Mesodermal cell (in vitro differentiated cells): ENCODE measurements around the gene RRP7A.
"Not testable (repeated sequence)": the region's sequence is repeated elsewhere in the genome, so short reads cannot be mapped to it uniquely, and the experiment has no call there.

ENCODE experiments used
- H3K27ac ChIP-seq: 2 replicates; pipeline ENCODE4 v1.7.0; 2013; ENCODE audit warnings: mild to moderate bottlenecking, low read depth, low read length, moderate library complexity; ENCODE audit not compliant: severe bottlenecking
- H3K36me3 ChIP-seq: 2 replicates; pipeline ENCODE4 v1.7.1; 2013; ENCODE audit warnings: mild to moderate bottlenecking, low read length, moderate library complexity; ENCODE audit not compliant: control insufficient read depth, insufficient read depth
- H3K4me1 ChIP-seq: one replicate; pipeline ENCODE4 v1.7.1; 2013; ENCODE audit warnings: mild to moderate bottlenecking, low read length; ENCODE audit not compliant: insufficient read depth, control insufficient read depth, poor library complexity, severe bottlenecking
- H3K4me3 ChIP-seq: 2 replicates; pipeline ENCODE4 v1.7.0; 2013; ENCODE audit warnings: low read length, control low read depth, mild to moderate bottlenecking; ENCODE audit not compliant: insufficient read depth, poor library complexity, severe bottlenecking; ENCODE audit errors: extremely low read depth
- H3K9me3 ChIP-seq: 2 replicates; pipeline ENCODE4 v1.7.1; 2013; ENCODE audit warnings: mild to moderate bottlenecking, low read length, moderate library complexity; ENCODE audit not compliant: control insufficient read depth
- WGBS, 2 experiments: methylation state at CpG; one replicate each; pipeline ENCODE4 v1.1.5; 2013; ENCODE audit warnings: missing lambda C conversion rate in 2 of 2; ENCODE audit not compliant: insufficient coverage in 2 of 2; 5-methylcytosine and 5-hydroxymethylcytosine counted together

RRP7A gene

DNA sequence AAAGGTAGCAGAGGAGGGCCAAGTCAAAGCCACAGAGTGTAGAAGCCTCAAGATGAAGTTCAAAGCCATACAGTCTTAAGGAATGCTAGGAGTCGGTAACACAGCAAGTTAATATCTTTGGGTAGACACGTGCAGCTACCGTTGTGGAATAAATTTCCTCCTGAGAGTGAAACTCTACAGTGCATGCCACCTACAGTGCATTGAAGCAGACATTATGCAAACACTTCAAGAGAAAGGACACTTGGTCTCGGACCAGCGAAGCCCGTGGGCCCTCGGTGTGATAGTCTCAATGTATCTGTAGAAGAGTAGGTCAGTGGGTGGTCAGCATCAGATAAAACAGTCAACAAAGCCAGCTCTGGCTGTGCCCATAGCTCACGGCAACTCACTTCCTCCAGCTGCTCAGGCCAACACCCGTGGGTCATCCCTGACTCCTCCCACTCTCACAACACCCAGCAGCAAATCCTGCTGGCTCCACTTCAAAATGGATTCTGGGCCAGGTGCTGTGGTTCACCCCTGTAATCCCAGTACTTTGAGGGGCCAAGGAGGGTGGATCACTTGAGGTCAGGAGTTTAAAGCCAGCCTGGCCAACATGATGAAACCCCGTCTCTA is 24.0 kb downstream of the RRP7A start:
- 80 to 83% methylated on average over 1 to 3 of the region's 10 CpGs for WGBS, 2 experiments
- H3K36me3 ChIP-seq, H3K4me1 ChIP-seq: not testable (repeated sequence)

DNA sequence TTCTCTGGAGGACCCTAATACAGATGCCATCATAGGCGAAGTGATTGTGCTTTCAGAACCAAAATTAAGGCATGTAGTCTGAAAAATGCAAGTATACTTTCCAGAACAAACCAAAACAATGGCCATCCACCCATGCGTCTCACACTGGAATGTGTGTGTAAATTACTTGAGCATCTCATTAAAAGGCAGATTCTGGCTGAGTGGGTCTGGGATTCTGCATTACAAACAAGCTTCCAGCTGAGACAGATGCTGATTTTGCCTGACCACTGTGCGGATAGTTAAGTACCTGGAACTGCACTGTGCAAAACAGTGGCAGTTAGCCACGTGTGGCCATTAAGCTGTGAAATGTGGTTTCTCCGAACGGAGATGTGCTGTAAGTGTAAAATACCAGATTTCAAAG is 26.2 kb downstream of the RRP7A start:
- WGBS, 2 experiments: 77% methylated on average over 5 of the region's 6 CpGs
- no peak overlapping the region for H3K27ac ChIP-seq
- H3K4me3 ChIP-seq: no peak overlapping the region
- no peaks in the 10 kb centered on the region for H3K9me3 ChIP-seq
- no peaks in the 10 kb centered on the region for H3K4me1 ChIP-seq
- H3K36me3 ChIP-seq: no peaks in the 10 kb centered on the region

More for the DNA sequence above, 24.0 kb downstream of the RRP7A start:
- H3K9me3 ChIP-seq, H3K4me3 ChIP-seq, H3K27ac ChIP-seq: not testable (repeated sequence)

DNA sequence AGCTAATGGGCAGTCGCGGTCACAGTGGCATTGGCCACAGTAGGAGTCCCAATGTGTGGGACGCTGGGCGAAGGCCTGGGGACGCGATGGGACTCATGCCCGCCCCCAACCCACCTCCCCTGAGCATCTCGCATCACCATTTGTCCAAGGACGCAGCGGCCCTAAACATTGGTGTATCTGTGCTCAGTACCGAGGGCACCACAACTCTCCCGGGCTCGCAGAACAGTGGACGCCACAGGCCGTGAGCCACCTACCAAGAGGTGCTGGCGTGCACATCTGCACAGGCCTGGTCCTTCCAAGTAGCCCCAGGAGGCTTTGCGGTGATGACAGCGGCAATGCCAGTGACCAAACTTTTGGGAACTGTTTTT is 27.3 kb downstream of the RRP7A start:
- WGBS, 2 experiments: 96% methylated on average over 18 of the region's 18 CpGs

DNA sequence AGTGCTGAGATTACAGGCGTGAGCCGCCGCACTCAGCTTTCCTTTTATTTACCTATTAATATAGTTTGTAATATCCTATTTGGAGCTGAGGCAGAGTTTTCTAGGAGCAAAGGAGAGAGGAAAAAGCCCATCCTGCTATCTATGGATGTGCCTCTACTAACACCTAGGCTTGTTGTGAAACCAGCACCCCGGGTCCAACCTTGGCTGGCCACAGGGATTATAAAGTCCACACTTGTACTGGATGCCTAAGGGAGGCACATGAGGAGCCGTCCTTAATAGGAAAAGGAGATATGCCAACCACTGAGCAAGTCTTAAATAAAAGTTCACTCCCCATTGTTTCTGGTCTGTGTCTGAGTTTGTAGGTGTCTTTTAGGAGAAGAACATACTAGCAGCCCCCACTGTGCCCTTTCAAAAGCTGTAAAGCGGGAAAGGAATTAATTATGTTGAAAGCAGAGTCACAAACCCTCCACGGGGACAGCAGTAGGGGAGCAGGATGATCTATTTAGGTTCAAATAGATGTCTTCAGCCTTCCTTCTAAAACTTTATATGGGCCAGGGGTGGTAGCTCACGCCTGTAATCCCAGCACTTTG is 29.3 kb downstream of the RRP7A start:
- Histone ChIP-seq H3K36me3 (no peaks in the 10 kb centered on the region), H3K9me3 (no peaks in the 10 kb centered on the region), H3K4me1 (no peaks in the 10 kb centered on the region), H3K27ac (no peak overlapping the region), H3K4me3 (no peak overlapping the region)
- 20 to 36% methylated on average over 1 to 2 of the region's 8 CpGs for WGBS, 2 experiments

More for the DNA sequence above, 27.3 kb downstream of the RRP7A start:
- Histone ChIP-seq H3K27ac (no peak overlapping the region), H3K9me3 (no peaks in the 10 kb centered on the region), H3K4me3 (no peak overlapping the region), H3K4me1 (no peaks in the 10 kb centered on the region), H3K36me3 (no peaks in the 10 kb centered on the region)

DNA sequence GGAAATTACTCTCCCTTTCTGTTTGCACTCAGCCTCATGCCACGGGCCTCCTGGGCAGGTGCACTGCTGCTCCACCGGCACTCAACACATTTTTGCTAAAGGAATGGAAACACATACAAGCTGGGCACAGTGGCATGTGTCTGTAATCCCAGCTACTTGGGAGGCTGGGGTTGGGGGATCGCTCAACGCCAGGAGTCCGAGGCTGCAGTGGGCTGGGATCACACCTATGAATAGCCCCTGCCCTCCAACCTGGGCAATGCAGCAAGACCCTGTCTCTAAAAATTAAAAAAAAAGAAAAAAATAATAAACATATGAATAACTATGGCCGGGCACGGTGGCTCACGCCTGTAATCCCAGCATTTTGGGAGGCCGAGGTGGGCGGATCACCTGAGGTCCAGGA is 30.6 kb downstream of the RRP7A start:
- Histone ChIP-seq H3K36me3 (no peaks in the 10 kb centered on the region), H3K4me3 (no peak overlapping the region), H3K4me1 (no peaks in the 10 kb centered on the region), H3K9me3 (no peaks in the 10 kb centered on the region), H3K27ac (no peak overlapping the region)
- 93 to 98% methylated on average over 5 to 10 of the region's 10 CpGs for WGBS, 2 experiments

DNA sequence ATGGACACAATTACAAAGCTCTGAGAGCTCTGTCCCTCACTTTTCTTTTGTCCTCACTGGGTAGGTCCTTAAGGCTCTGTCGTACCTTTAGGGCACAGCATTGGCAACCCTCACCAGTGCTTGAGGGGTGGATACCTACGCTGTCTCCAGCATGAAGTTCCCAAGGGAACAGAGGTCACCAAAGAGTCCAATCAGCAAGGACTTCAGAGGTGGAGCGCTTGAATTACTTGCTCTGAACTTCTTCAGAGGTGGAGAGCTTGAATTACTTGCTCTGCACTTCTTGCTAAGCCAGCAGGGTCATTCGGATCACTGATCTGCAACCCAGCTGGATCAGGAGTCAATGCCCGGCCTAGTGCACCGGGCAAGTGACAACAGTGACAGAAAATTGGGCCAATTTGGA is 35.1 kb downstream of the RRP7A start:
- Histone ChIP-seq H3K4me1 (no peaks in the 10 kb centered on the region), H3K9me3 (no peaks in the 10 kb centered on the region), H3K27ac (no peak overlapping the region), H3K36me3 (no peaks in the 10 kb centered on the region), H3K4me3 (no peak overlapping the region)
- 86 to 95% methylated on average over 6 of the region's 6 CpGs for WGBS, 2 experiments

DNA sequence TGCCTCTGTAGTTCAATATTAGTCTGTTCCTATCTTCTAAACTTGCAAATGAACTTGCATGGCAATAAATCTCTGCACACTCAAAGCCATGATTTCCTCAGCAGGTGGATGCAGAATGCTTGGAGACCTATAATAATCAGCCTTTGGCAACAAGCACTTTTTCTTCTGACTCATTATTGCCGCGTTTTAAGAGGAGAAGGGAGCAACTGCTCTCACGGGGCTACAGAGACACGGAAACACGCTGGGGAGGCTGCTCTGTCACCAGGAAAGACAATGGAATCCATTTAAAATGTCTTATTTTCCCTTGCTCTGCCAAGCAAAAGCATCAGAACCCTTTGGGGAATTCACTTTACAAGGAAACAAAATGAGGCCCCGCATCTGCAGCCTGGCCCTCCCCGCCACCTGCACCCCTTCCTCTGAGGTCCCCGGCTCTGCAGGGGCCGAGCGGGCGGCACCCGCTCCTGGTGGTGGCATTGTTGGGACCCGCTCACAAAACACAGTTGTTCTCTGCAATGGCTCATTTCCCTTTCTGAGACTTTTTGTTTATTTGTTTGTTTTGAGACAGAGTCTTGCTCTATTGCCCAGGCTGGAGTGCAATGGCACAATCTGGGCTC is 35.9 kb downstream of the RRP7A start:
- H3K36me3 ChIP-seq, H3K4me3 ChIP-seq, H3K27ac ChIP-seq, H3K9me3 ChIP-seq, H3K4me1 ChIP-seq: not testable (repeated sequence)
- no CpG with 5 or more reads among the region's 13 CpGs for WGBS, 2 experiments

DNA sequence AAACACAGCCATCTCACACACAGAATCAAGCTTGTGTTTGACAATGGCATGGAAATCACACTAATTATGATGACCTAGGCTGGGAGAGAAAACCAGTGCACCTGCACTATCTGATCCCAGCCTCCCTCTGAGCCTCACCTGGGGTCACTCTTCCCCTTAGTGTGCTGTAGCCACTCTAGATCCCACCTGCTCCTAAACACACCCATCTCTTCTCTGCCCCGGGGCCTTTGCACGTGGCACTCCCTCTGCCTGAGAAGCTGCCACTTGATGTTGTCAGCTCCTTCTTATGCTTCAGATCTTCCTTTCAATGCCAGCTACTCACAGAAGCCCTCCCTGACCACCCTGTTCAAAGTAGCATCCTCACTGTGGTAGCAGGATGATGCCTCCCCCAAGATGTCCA is 44.5 kb downstream of the RRP7A start:
- Histone ChIP-seq H3K27ac (no peak overlapping the region), H3K36me3 (no peaks in the 10 kb centered on the region), H3K4me3 (no peak overlapping the region), H3K4me1 (no peaks in the 10 kb centered on the region), H3K9me3 (no peaks in the 10 kb centered on the region)
- 71 to 88% methylated on average over 2 of the region's 2 CpGs for WGBS, 2 experiments

DNA sequence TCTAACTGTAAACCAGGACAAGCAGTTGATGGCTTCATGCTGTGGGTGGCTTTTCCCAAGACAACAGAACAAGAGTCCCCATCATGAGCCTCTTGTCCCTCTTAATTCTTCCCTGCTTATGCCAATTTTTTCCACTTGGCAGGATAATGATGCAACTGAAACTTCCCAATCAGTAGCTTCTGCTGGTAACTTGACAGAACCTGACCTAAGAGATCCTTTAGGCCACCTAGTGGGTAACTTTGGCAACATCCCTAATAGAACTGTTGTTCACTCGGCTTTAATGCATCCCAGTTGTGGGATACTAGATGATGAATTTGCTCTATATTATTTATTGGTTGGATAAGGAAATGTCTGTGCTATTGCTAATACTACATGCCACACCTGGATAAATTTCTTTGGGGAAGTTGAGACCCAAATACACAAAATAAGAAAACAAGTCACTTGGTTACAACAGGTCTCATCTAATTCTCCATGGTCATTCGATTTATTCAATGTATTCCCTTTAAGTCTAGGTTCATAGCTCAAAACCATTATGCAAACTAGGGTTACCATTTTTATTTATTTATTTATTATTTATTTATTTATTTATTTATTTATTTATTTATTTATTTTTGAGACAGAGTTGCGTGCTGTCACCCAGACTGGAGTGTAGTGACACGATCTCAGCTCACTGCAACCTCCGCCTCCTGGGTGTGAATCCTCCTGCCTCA is 46.0 kb downstream of the RRP7A start:
- H3K27ac ChIP-seq: no peak overlapping the region
- no peak overlapping the region for H3K4me3 ChIP-seq
- WGBS, 2 experiments: 83% methylated on average over 1 of the region's 5 CpGs; no CpG with 5 or more reads in 1 of the 2 experiments
- no peaks in the 10 kb centered on the region for H3K9me3 ChIP-seq
- no peaks in the 10 kb centered on the region for H3K4me1 ChIP-seq
- H3K36me3 ChIP-seq: no peaks in the 10 kb centered on the region

DNA sequence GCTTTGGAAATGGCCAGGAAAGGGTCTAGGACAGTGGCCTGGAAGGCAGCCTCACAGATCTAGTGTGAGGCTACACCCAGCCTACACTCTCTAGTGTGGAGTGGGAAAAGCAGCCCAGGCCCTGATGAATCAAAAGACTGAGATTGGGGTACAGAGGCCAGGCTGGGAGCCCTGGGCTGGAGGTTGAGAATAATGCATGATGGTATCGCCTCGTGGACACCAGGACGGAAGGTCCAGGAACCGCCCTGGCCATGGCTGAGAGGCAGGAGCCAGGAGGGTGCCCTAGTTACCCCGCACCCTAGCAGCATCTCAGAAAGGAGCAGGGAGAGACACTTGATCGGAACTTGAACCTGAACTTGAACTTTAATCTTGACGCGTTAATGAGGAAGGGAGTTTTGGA is 46.9 kb downstream of the RRP7A start:
- Histone ChIP-seq H3K4me3 (no peak overlapping the region), H3K27ac (no peak overlapping the region), H3K9me3 (no peaks in the 10 kb centered on the region), H3K36me3 (no peaks in the 10 kb centered on the region), H3K4me1 (no peaks in the 10 kb centered on the region)
- WGBS, 2 experiments: 94 to 95% methylated on average over 8 of the region's 8 CpGs

DNA sequence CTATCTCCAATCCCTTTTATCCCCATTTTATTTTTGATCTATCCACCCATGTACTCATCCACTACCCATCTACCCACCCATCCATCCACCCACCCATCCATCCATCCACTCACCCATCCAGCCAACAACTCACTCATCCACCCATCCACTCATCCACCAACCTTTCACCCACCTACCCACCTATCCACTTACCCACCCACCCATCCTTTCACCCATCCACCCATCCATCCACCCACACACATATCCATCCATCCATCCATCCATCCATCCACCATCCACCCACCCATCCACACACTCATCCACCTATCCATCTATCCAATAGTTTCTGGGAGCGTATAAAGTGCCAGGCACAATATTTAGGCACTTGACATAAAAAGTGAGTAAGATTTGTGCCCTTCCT is 48.2 kb downstream of the RRP7A start:
- H3K4me3 ChIP-seq: no peak overlapping the region
- H3K27ac ChIP-seq: no peak overlapping the region
- 100% methylated on average over 1 of the region's 1 CpG; no CpG with 5 or more reads in 1 of the 2 experiments for WGBS, 2 experiments
- H3K9me3 ChIP-seq: no peaks in the 10 kb centered on the region
- no peaks in the 10 kb centered on the region for H3K4me1 ChIP-seq
- H3K36me3 ChIP-seq: no peaks in the 10 kb centered on the region
